SH-SY5Y (cell line): Measurements from ENCODE around the gene CDK6.

Experiments
- GATA2 ChIP-seq: IDR thresholded peaks from 2 replicates; pipeline ENCODE4 v1.6.1; 2011; ENCODE audit warnings: mild to moderate bottlenecking, low read depth, low read length
- GATA3 ChIP-seq: IDR thresholded peaks from 2 replicates; pipeline ENCODE4 v1.6.1; 2011; ENCODE audit warnings: low read depth, mild to moderate bottlenecking, low read length, moderate library complexity

DNA sequence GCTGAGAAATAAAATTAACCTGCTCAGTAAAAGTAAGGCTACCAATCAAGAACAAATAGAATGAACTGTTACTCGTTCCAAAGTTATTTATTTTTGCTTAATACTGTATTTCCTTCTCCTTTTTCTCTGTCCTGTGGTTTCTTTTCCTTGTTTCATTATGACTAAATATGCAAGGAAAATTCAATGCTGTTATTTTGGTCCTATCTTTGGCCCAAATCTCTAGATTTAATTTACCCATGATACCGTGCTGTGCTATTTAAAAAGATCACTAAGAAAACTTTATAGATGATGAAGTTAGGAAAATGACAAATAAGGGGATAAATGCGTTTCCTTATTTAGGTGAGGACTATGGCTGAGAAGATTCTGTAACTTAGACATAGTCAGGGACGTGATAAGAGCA, 200.8 kb downstream of the CDK6 start:
- TF ChIP-seq GATA2: 0 out of 2 replicates have a peak, but pooled peaks have one; percentile 43
- TF ChIP-seq GATA3: no peak; the same call in 1 of the 2 replicates
